NCI-H526 treated with DMSO at 0.1 percent for 48 hours (cell line): ENCODE results near the gene NOS3.

Experiments used
- DNase-seq: peaks from one replicate; lab custom pipeline; 2025; lab: John Stamatoyannopoulos, UW

Gene NOS3

GRCh38 chr7:150979713-150980390 is 11.0 kb upstream of the NOS3 start:
- no peak for DNase-seq

- no peak for DNase-seq
Observed at GRCh38 chr7:150980663-150981062, 10.2 kb upstream of the NOS3 start.

- DNase-seq: no peak
Observed at GRCh38 chr7:150981644-150982043, 9.2 kb upstream of the NOS3 start.

- DNase-seq: no peak
Observed at GRCh38 chr7:150982351-150982750, 8.5 kb upstream of the NOS3 start.

GRCh38 chr7:150983893-150984368 is 6.9 kb upstream of the NOS3 start:
- no peak for DNase-seq

- DNase-seq: peak; percentile 74
Observed at GRCh38 chr7:150986099-150986512, 4.7 kb upstream of the NOS3 start.

GRCh38 chr7:150986556-150986955 is 4.3 kb upstream of the NOS3 start:
- DNase-seq: no peak

GRCh38 chr7:150988230-150989226 is 2.3 kb upstream of the NOS3 start:
- peak; percentile 31 for DNase-seq

GRCh38 chr7:150989456-150989855 is 1.4 kb upstream of the NOS3 start:
- DNase-seq: no peak

GRCh38 chr7:150992051-150992640 is 1.3 kb downstream of the NOS3 start:
- no peak for DNase-seq

GRCh38 chr7:150992833-150993302 is 2.1 kb downstream of the NOS3 start:
- peak; percentile 23 for DNase-seq

GRCh38 chr7:150993511-150993910 is 2.7 kb downstream of the NOS3 start:
- DNase-seq: no peak

- no peak for DNase-seq
Observed at GRCh38 chr7:150994141-150994837, 3.5 kb downstream of the NOS3 start.

GRCh38 chr7:150994838-150995510 is 4.2 kb downstream of the NOS3 start:
- DNase-seq: no peak

GRCh38 chr7:150996376-150997074 is 5.7 kb downstream of the NOS3 start:
- DNase-seq: no peak

GRCh38 chr7:150997075-150997511 is 6.3 kb downstream of the NOS3 start:
- DNase-seq: no peak

GRCh38 chr7:150997817-150998216 is 7.0 kb downstream of the NOS3 start:
- DNase-seq: no peak

GRCh38 chr7:150998341-150998740 is 7.5 kb downstream of the NOS3 start:
- DNase-seq: no peak

- no peak for DNase-seq
Observed at GRCh38 chr7:150999001-150999400, 8.2 kb downstream of the NOS3 start.

- no peak for DNase-seq
Observed at GRCh38 chr7:150999497-151000230, 8.8 kb downstream of the NOS3 start.
